Neural crest cell (in vitro differentiated cells): ENCODE measurements around the gene PLEKHA5. TPM values are rescaled to one million over a fixed set of nuclear protein-coding genes. Genes with fewer than 3 reads are reported as not detected.
"Not testable (repeated sequence)": the region's sequence is repeated elsewhere in the genome, so short reads cannot be mapped to it uniquely, and the experiment has no call there.

Experiments used
- DNase-seq: peaks from one replicate; pipeline ENCODE4 v3.0.0; 2021; ENCODE audit warnings: low read depth, mixed read lengths, low spot score
- H3K27ac Mint-ChIP-seq: one replicate; pipeline ENCODE4 v1.8.0; 2021; ENCODE audit warnings: mild to moderate bottlenecking, mixed read lengths; ENCODE audit not compliant: unreplicated experiment
- H3K27me3 Mint-ChIP-seq: 2 replicates; pipeline ENCODE4 v1.8.0; 2021; ENCODE audit warnings: low read depth, mild to moderate bottlenecking, mixed read lengths
- H3K36me3 Mint-ChIP-seq: 2 replicates; pipeline ENCODE4 v1.8.0; 2021; ENCODE audit warnings: low read depth, mild to moderate bottlenecking, mixed read lengths
- H3K4me1 Mint-ChIP-seq: 2 replicates; pipeline ENCODE4 v1.8.0; 2021; ENCODE audit warnings: mixed read lengths
- H3K4me3 Mint-ChIP-seq: one replicate; pipeline ENCODE4 v1.8.0; 2021; ENCODE audit warnings: mild to moderate bottlenecking, mixed read lengths
- H3K9me3 Mint-ChIP-seq: 2 replicates; pipeline ENCODE4 v1.8.0; 2021; ENCODE audit warnings: mixed read lengths
- total RNA-seq: library from RNA; stranded (reverse); gene quantifications from 2 replicates; pipeline ENCODE4 v1.2.1, GENCODE V29; 2021
- TF ChIP-seq, protein P1 (sequence below): fragments of 200-600 bp; sonication (generic); conservative IDR thresholded peaks from 2 replicates; pipeline ENCODE4 v1.5.0; 2021; ENCODE audit warnings: antibody characterized with exemption, mild to moderate bottlenecking

Gene PLEKHA5
- total RNA-seq, 1 donor from 2014 or later, result 39.2 TPM

DNA sequence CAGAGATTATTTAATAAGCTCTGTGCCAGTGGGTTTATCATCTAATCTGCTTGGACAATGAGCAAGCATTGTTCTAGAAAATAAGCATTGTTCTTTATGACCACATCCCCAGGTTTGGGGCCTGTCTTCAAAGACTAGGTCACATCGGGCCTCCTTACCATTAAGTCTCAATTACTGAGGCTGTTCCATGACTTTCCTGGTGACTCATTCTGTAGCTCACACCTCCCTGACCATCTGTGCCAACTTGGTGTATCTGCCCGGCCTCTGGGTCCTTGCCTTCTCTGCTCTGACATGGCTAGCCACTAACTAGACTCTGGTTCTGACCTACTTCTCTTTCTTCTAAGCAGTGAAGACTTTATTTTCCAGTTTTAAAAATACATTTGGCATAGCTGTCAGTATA is 44.4 kb upstream of the PLEKHA5 start:
- Mint-ChIP-seq H3K27me3 (no peaks in the 10 kb centered on the region), H3K4me3 (no peak overlapping the region), H3K4me1 (no peaks in the 10 kb centered on the region), H3K9me3 (peaks cover 12% of the 10 kb centered on the region), H3K36me3 (no peaks in the 10 kb centered on the region), H3K27ac (no peak overlapping the region)
- TF ChIP-seq, protein P1, sequence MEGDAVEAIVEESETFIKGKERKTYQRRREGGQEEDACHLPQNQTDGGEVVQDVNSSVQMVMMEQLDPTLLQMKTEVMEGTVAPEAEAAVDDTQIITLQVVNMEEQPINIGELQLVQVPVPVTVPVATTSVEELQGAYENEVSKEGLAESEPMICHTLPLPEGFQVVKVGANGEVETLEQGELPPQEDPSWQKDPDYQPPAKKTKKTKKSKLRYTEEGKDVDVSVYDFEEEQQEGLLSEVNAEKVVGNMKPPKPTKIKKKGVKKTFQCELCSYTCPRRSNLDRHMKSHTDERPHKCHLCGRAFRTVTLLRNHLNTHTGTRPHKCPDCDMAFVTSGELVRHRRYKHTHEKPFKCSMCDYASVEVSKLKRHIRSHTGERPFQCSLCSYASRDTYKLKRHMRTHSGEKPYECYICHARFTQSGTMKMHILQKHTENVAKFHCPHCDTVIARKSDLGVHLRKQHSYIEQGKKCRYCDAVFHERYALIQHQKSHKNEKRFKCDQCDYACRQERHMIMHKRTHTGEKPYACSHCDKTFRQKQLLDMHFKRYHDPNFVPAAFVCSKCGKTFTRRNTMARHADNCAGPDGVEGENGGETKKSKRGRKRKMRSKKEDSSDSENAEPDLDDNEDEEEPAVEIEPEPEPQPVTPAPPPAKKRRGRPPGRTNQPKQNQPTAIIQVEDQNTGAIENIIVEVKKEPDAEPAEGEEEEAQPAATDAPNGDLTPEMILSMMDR, result no peak
- DNase-seq, result no peak

DNA sequence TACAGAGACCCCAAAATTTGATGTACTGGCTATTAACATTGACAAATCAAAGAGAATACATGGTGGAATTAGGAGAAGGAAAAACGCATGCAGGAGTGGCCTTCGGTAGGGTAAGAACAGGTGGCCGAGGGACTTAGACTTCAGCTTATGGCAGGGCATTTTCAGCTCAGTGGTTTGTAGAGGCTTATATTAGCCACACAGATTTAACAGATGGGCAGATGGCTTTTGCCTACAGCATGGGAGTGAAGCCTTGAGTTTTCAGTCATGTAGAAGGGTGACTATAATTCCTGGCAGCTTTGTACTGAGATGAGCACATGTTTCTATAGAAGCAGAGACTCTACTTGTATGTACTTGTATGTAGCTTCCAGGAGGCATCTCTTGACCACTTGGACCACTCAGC is 40.9 kb upstream of the PLEKHA5 start:
- no peaks in the 10 kb centered on the region for H3K27me3 Mint-ChIP-seq
- peaks cover 10% of the 10 kb centered on the region for H3K9me3 Mint-ChIP-seq
- H3K27ac Mint-ChIP-seq, result no peak overlapping the region
- DNase-seq, result no peak
- TF ChIP-seq, protein P1, result no peak
- no peaks in the 10 kb centered on the region for H3K36me3 Mint-ChIP-seq
- H3K4me1 Mint-ChIP-seq, result no peaks in the 10 kb centered on the region
- no peak overlapping the region for H3K4me3 Mint-ChIP-seq

DNA sequence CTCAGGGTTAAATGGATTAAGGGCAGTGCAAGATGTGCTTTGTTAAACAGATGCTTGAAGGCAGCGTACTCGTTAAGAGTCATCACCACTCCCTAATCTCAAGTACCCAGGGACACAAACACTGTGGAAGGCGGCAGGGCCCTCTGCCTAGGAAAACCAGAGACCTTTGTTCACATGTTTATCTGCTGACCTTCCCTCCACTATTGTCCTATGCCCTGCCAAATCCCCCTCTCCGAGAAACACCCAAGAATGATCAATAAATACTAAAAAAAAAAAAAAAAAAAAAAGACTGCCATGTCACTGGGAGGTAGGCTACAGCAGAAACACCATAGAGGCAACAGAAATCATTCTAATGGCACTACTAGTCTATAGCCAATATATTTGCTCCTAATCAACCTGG is 37.1 kb upstream of the PLEKHA5 start:
- not testable (repeated sequence) for DNase-seq, H3K27me3 Mint-ChIP-seq, H3K36me3 Mint-ChIP-seq, H3K9me3 Mint-ChIP-seq, H3K4me1 Mint-ChIP-seq, H3K4me3 Mint-ChIP-seq, H3K27ac Mint-ChIP-seq

GRCh38 chr12:19093218-19093617 is 36.3 kb upstream of the PLEKHA5 start:
- TF ChIP-seq, protein P1, result no peak
- DNase-seq, result no peak
- Mint-ChIP-seq H3K27me3 (no peaks in the 10 kb centered on the region), H3K4me3 (no peak overlapping the region), H3K27ac (no peak overlapping the region), H3K4me1 (no peaks in the 10 kb centered on the region), H3K9me3 (peaks cover 3% of the 10 kb centered on the region), H3K36me3 (no peaks in the 10 kb centered on the region)

DNA sequence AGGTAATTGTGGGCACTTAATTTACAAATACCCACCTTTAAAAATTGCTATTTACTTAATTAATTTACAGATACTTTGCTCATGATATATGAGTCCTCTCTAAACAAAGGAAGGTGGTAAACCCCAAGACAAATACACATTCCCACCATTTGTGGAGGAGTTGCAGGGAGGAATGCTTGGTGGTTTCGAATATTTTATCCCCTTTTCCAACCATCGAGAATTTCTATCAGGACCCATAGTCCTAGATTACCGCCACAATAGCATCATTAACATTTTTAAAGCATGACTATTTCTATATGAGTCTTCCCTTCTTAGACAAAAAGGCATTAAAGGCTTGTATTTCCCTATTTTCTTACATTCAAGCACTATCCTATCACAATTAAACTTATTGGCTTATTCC is 34.2 kb upstream of the PLEKHA5 start:
- Mint-ChIP-seq H3K4me3 (no peak overlapping the region), H3K4me1 (no peaks in the 10 kb centered on the region), H3K9me3 (peaks cover 3% of the 10 kb centered on the region), H3K27ac (no peak overlapping the region), H3K27me3 (no peaks in the 10 kb centered on the region), H3K36me3 (no peaks in the 10 kb centered on the region)
- TF ChIP-seq, protein P1, result no peak
- no peak for DNase-seq

GRCh38 chr12:19095756-19096480 is 33.6 kb upstream of the PLEKHA5 start:
- no peaks in the 10 kb centered on the region for H3K36me3 Mint-ChIP-seq
- H3K9me3 Mint-ChIP-seq, result peaks cover 3% of the 10 kb centered on the region
- H3K4me1 Mint-ChIP-seq, result no peaks in the 10 kb centered on the region
- DNase-seq, result no peak
- H3K27me3 Mint-ChIP-seq, result no peaks in the 10 kb centered on the region
- TF ChIP-seq, protein P1, result no peak
- no peak overlapping the region for H3K4me3 Mint-ChIP-seq
- H3K27ac Mint-ChIP-seq, result no peak overlapping the region
